ENCODE measurements around the gene MKRN2. TPM values are rescaled to one million over a fixed set of nuclear protein-coding genes. Genes with fewer than 3 reads are reported as not detected.

Gene MKRN2
- total and polyA plus RNA-seq, 2 donors (not counting 3 experiments of a cell fraction or from before 2014, with no cell fraction given), result 27.3 to 29.9 TPM

DNA sequence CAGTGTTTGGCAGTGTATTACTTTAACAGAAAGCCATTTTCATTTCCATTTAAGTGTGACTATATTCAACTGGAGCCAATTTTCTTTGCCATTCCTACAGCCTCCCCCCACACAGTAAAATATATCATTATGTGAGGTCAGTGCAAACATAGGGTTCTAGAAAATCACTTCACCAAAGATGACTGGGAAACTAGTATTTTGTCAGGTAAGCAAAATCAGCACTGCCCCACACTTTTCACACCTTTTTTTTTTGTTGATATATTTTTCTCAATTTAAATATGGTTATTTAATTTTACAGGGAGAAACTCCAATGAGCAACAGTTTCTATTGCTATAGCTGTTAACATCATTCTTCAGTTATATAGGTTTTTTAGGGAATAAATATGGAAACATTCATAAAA lies 41.3 kb upstream of the MKRN2 start:
- CTCF ChIA-PET, result no interaction called here

More for the DNA sequence above, 41.3 kb upstream of the MKRN2 start:
- no peak overlapping the region for H3K9ac ChIP-seq (replicated peaks; ENCODE audit: extremely low read depth, insufficient read depth, low read length)
- H4K20me1 ChIP-seq (replicated peaks; ENCODE audit: control insufficient read depth, extremely low read depth, insufficient read depth, low read length), result no peaks in the 10 kb centered on the region
- POLR2A ChIA-PET, result no interaction called here
- no peak for TF ChIP-seq POLR2AphosphoS5 (IDR thresholded peaks at IDR 0.05; ENCODE audit: insufficient read depth, low read depth, low read length)
- TF ChIP-seq, protein P1, sequence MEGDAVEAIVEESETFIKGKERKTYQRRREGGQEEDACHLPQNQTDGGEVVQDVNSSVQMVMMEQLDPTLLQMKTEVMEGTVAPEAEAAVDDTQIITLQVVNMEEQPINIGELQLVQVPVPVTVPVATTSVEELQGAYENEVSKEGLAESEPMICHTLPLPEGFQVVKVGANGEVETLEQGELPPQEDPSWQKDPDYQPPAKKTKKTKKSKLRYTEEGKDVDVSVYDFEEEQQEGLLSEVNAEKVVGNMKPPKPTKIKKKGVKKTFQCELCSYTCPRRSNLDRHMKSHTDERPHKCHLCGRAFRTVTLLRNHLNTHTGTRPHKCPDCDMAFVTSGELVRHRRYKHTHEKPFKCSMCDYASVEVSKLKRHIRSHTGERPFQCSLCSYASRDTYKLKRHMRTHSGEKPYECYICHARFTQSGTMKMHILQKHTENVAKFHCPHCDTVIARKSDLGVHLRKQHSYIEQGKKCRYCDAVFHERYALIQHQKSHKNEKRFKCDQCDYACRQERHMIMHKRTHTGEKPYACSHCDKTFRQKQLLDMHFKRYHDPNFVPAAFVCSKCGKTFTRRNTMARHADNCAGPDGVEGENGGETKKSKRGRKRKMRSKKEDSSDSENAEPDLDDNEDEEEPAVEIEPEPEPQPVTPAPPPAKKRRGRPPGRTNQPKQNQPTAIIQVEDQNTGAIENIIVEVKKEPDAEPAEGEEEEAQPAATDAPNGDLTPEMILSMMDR (IDR thresholded peaks at IDR 0.05; ENCODE audit: extremely low read depth in 1 of 2, insufficient read depth in 1 of 2, low read depth in 1 of 2, low read length in 2 of 2), result no peak
- no peak for TF ChIP-seq EZH2 (IDR thresholded peaks at IDR 0.05; ENCODE audit: borderline replicate concordance, low read depth, low read length, severe bottlenecking)
- no peak for TF ChIP-seq GATA2 (IDR thresholded peaks at IDR 0.05; ENCODE audit: insufficient read depth, insufficient read length, low read depth, low read length)
- TF ChIP-seq, protein P2, sequence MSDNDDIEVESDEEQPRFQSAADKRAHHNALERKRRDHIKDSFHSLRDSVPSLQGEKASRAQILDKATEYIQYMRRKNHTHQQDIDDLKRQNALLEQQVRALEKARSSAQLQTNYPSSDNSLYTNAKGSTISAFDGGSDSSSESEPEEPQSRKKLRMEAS (IDR thresholded peaks at IDR 0.05; ENCODE audit: insufficient read depth, insufficient read length), result no peak
- no peak for TF ChIP-seq FOS (IDR thresholded peaks at IDR 0.05; ENCODE audit: borderline replicate concordance, insufficient read depth, low read length)
- no peak for TF ChIP-seq MYC (IDR thresholded peaks at IDR 0.05; ENCODE audit: low read depth, low read length)
- no peak for TF ChIP-seq JUN (IDR thresholded peaks at IDR 0.05; ENCODE audit: borderline replicate concordance, insufficient read depth, insufficient read length, low read depth)
- dilution Hi-C loops (cut with MboI; ENCODE audit: extremely low pct_ligation_motif_present, low sequenced_read_pairs) (no loop called here), intact Hi-C loops (cut with micrococcal nuclease) (no loop called here)
- no peaks in the 10 kb centered on the region for H3K9me3 ChIP-seq (replicated peaks; ENCODE audit: control insufficient read depth, insufficient read depth, low read length)
- no peak overlapping the region for H3K4me2 ChIP-seq (ENCODE audit: insufficient read depth, low read length)
- H3K79me2 ChIP-seq (ENCODE audit: control insufficient read depth, insufficient read depth, low read length), result no peaks in the 10 kb centered on the region
- H3K36me3 ChIP-seq (ENCODE audit: control insufficient read depth in 2 of 2, extremely low read depth in 1 of 2, insufficient read depth in 2 of 2, low read length in 2 of 2), result no peaks in the 10 kb centered on the region
- no peaks in the 10 kb centered on the region for H3K9me1 ChIP-seq (replicated peaks; ENCODE audit: control insufficient read depth, extremely low read depth, insufficient read depth, low read length)
- DNase-seq (ENCODE audit: low read depth, low spot score) (no peak), FAIRE-seq (no peak)
- no peak overlapping the region for H2AFZ ChIP-seq (ENCODE audit: low read depth, low read length)
- H3K4me3 ChIP-seq (replicated peaks in 1 of 3; ENCODE audit: insufficient read depth in 1 of 3, low read depth in 1 of 3, low read length in 3 of 3), result no peak overlapping the region
- no peaks in the 10 kb centered on the region for H3K27me3 ChIP-seq (ENCODE audit: control insufficient read depth in 2 of 2, insufficient read depth in 2 of 2, low read length in 2 of 2)
- H3K27ac ChIP-seq (ENCODE audit: insufficient read depth, low read depth, low read length), result no peak overlapping the region
- BruUV-seq (replicated peaks), result no TSS peak
- H3K4me1 ChIP-seq (ENCODE audit: control insufficient read depth, extremely low read depth, insufficient read depth, low read length), result no peaks in the 10 kb centered on the region

All from endothelial cell of umbilical vein (primary cell).